ENCODE data around the gene GPT2.

Gene GPT2

DNA sequence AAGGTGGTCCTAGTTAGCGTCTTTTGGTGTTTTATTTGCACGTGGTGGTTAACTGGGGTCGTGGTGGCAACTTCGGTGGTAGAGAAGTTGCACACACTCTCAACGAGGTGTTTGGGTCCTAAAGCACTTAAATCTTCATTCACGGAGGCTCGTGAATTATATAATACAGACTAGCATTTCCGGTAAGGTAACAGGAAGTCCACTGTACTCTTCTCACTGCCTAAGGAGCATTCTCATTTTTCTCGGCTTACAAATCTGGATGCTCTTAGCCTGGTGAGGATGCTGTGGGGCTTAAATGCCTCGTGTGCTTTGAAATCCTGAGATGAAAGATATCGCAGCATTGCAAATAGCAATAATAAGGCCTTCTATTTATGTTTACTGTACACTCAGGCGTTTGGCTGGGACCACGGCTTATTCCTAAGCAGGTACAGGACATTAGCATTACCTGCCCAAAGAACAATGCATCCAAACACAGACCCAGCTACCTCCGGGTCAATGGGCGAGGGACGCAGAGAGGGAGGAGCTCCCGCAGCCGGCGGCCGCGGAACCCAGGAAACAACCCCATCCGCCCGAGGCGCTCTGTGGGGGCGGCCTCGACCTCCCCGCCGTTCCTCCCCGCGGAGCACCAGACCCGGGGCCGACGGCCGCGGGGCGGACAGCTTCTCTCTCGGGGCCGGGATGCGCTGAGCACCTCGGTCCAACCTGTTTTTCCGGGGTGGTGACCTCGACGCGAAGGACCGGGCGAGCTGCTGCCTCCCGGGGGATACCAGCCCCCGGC is 88.5 kb downstream of the GPT2 start:
- peak; percentile 27 to 39 for DNase-seq

DNA sequence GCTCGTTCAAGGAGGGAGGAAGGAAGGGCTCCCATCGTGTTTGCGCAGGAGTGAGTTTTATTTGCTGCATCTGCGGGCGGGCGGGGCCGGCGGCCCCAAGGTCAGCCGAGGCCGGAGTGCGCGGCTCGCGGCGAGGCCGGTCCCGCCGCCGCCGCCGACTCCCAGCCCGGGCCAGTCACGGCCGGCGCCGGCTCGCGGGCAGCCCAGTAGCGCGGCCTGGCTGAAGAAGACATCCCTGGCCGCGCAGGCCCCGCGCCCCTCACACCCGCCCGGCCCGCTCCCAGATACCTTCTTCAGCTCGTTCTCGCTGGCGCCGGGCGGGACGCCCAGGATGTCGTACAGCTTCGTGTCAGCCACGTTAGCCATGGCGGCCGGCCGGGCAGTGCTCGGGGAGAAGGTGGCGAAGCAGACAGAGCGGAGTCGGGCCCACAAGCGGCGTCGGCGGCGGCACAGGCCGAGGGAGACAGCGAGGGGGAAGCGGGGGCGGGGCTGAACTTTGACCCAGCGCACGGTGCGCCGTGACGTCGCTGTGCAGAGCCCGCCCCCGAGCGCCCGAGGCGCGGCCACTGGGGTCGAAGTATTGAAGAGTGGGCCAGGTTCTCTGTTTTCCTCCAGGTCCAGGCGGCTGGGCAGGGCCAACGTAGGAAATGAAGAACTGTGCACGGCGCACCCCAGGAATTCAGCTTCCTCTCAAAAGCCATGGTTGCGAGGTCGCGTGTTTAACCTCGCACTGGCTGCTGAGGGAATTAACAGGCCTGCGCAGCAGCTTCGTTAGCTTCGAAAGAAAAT is 89.2 kb downstream of the GPT2 start, which contains the start of gene DNAJA2:
DNAJA2 (minus strand) TSS at position 468 of the 789 bp plus-strand sequence; CDS start at position 366, 102 bp downstream.
- DNase-seq, result peak; percentile 92

- no peak for DNase-seq
Observed at GRCh38 chr16:46973996-46974324, 89.8 kb downstream of the GPT2 start.

- DNase-seq, result peak; percentile 8 to 10
Observed at GRCh38 chr16:46974352-46974751, 90.2 kb downstream of the GPT2 start.

GRCh38 chr16:46975165-46975564 is 91.0 kb downstream of the GPT2 start:
- no peak for DNase-seq

GRCh38 chr16:46975908-46976470 is 91.8 kb downstream of the GPT2 start:
- DNase-seq, result no peak

- no peak for DNase-seq
Observed at GRCh38 chr16:46976550-46976949, 92.4 kb downstream of the GPT2 start.

All from activated CD4-positive, alpha-beta T cell treated with anti-CD3 and anti-CD28 coated beads for 4 hours (primary cell).